Hippocampal formation (tissue), 2 donors: ENCODE results near the gene AKAP6.
A peak's percentile ranks its signal among the peaks of the same experiment; 100 is the strongest.

Source experiments
- DNase-seq, 2 donors: peaks; one replicate each; lab custom pipeline; 2025; lab: John Stamatoyannopoulos, UW

The AKAP6 gene

GRCh38 chr14:32332415-32333316, 3.6 kb downstream of the AKAP6 start:
- DNase-seq = no peak

GRCh38 chr14:32336702-32337101, 7.6 kb downstream of the AKAP6 start:
- no peak for DNase-seq

DNA sequence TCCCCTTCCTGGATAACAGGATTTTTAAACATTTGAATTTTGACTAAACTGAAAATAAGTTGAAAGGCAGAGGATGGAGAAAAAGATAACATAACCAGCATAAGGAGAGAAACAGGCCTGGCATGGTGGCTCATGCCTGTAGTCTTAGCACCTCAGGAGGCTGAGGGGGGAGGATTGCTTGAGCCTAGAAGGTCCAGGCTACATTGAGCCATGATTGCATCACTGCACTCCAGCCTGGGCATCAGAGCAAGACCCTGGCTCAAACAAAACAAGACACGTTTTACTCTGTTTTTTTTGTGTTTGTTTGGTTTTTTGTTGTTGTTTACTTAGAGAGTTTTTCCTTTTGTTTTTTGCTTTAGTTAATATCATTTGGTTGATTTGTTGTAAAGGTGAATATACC, 8.7 kb downstream of the AKAP6 start:
- DNase-seq = no peak

DNA sequence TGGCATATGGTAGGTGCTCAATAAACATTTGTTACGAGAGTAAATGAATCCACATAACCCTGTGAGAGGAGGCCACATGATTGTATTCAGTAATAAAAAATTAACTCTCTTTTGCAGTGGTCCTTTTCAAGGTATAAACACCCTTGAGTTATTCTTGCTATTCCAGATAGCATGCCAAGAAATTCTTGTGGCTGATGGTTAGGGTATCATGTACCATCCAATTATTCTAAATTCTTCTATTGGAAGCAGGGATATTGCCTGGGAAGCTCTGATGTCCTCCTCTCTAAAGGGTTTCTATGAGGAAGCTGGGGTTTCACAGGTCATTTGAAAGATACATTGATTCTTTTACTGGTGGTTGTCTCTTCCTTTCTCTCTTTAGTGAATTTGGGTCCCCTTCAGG, 10.1 kb downstream of the AKAP6 start:
- no peak for DNase-seq

GRCh38 chr14:32341947-32342846, 13.1 kb downstream of the AKAP6 start:
- DNase-seq = no peak

- DNase-seq = no peak
Measured at GRCh38 chr14:32342847-32343194, 13.7 kb downstream of the AKAP6 start.

- no peak for DNase-seq
Measured at GRCh38 chr14:32343926-32344430, 14.9 kb downstream of the AKAP6 start.

GRCh38 chr14:32345311-32345791, 16.3 kb downstream of the AKAP6 start:
- peak in 1 of 2 donors; percentile 26 for DNase-seq

- DNase-seq = no peak
Measured at GRCh38 chr14:32349322-32349721, 20.2 kb downstream of the AKAP6 start.

GRCh38 chr14:32350020-32350419, 20.9 kb downstream of the AKAP6 start:
- no peak for DNase-seq

DNA sequence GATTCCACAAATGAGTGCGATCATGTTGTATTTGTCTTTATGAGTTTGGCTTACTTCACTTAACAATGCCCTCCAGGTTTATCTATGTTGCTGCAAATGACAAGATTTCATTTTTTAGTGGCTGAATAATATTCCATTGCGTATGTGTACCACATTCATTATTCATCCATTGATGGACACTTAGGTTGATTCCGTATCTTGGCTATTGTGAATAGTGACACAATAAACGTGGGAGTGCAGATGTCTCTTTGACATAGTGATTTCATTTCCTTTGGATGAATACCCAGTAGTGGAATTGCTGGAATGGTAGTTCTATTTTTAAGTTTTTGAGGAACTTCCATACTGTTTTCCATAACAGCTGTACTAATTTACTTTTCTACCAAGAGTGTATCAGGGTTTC, 23.5 kb downstream of the AKAP6 start:
- no peak for DNase-seq

- DNase-seq = no peak
Measured at GRCh38 chr14:32354716-32355115, 25.6 kb downstream of the AKAP6 start.

DNA sequence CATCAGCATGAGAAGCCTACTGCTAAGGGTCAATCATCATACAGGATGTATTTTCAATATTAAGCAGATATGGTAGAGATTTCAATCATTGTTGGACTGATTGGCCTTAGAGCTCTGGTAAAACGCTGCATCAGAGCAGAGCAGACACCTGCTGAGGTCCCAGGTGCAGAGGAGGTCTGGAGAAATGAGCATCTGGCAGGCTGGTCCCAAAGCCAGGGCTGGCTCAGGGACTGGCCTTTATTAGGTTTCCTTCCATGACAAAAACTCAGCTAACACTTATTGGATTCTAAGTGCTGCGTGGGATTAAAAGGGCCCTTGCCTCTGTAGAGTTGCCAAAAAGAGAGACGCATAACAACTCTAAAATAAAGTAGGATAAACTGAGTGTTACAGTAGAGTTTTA, 29.7 kb downstream of the AKAP6 start:
- DNase-seq = no peak

DNA sequence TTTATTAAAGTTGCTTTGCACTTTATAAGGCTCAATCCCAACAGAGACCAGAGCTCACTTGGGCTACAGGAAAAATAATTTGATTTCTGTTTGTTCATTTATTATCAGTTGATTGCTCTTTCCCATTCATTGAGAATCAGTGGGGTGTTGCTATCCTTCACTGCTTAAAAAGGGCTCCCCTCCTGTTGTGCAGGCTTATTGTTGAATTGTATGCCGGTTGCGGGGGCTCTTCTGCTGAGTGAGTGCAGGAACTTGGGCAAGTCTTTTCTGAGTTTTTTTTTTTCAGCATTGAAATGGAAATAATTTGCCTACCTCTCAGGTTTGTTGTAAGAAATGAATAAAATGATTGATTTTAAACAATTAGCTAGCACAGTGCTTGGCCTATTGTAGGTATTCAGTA, 32.6 kb downstream of the AKAP6 start:
- no peak for DNase-seq

DNA sequence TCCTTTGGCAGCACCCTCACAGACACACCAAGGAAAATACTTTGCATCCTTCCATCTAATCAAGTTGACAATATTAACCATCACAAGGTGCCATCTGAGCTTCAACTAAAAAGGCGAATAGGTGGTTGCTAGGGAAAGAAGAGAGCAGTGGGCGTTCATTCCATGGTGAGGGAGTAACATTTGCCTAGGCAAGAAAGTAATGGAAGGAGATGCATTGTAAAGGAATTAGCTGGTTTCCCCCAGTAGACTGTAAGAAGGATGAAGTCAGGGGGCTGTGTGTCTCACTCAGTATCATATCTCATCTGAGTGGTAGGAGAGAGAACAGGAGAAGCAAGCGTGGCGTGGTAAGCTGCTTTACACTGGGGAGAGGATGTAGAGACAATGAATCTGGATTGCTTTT, 34.7 kb downstream of the AKAP6 start:
- DNase-seq = no peak

DNA sequence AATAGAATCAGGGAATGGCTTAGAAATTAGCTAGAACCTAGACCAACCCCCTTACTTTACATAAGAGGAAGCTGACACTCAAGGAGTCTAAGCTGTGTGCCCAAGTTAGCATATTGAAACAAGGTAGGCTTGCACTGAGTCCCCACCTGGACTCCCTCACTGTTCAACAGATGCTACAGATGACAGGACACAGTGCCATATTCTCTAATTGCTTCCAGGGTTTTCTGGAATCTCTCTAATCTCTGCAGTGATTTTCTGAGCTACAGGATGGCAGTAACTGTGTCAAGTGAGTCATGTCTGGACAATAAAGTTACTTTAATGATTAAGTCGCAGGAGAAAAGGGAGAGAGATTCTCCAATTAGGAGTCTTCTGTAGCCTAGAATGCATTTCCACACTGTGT, 35.8 kb downstream of the AKAP6 start:
- no peak for DNase-seq

DNA sequence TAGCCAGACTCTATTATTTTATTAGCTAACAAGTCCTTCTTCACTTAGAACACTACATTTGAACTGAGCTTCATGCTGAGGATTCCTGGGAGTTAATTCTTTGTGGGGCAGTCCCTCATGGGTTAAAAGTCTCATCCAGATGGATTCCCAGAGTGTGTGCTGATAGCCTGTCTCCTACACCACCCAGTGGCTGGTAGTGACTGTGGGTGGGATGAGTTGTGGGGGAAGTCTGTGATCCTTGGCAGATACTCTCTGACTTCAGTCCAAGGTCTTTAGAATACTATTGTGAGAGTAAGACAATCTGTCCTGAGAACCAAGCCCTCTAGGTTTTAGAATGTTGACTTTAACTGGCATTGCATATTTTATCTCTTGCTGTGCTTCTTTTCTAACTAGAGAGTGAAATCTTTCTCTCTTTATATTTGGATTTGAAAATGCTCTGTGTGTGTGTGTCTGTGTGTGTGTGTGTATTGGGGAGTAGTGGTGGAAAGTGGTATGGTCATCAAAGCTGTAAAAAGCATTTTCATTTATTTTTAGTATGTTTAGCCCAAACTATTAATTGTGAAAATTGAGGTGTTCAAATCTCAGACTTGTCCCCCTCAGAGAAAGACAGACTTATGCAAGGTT, 37.3 kb downstream of the AKAP6 start:
- peak; percentile 68 to 88 for DNase-seq

- peak in 1 of 2 donors; percentile 62 for DNase-seq
Measured at GRCh38 chr14:32366986-32367385, 37.9 kb downstream of the AKAP6 start.

- no peak for DNase-seq
Measured at GRCh38 chr14:32367516-32367915, 38.4 kb downstream of the AKAP6 start.

GRCh38 chr14:32368107-32368506, 39.0 kb downstream of the AKAP6 start:
- DNase-seq = no peak

- DNase-seq = no peak
Measured at GRCh38 chr14:32370714-32371113, 41.6 kb downstream of the AKAP6 start.

- DNase-seq = no peak
Measured at GRCh38 chr14:32372154-32372553, 43.1 kb downstream of the AKAP6 start.
